HG02870 (cell line): Measurements from ENCODE around the gene DNAH17.

ENCODE experiments used
- ATAC-seq: cut with Tn5 transposase; IDR thresholded peaks from one replicate; pipeline ENCODE4 v1.9.1; 2021; ENCODE audit warnings: mild to moderate bottlenecking, moderate library complexity; ENCODE audit not compliant: unreplicated experiment

Gene DNAH17

DNA sequence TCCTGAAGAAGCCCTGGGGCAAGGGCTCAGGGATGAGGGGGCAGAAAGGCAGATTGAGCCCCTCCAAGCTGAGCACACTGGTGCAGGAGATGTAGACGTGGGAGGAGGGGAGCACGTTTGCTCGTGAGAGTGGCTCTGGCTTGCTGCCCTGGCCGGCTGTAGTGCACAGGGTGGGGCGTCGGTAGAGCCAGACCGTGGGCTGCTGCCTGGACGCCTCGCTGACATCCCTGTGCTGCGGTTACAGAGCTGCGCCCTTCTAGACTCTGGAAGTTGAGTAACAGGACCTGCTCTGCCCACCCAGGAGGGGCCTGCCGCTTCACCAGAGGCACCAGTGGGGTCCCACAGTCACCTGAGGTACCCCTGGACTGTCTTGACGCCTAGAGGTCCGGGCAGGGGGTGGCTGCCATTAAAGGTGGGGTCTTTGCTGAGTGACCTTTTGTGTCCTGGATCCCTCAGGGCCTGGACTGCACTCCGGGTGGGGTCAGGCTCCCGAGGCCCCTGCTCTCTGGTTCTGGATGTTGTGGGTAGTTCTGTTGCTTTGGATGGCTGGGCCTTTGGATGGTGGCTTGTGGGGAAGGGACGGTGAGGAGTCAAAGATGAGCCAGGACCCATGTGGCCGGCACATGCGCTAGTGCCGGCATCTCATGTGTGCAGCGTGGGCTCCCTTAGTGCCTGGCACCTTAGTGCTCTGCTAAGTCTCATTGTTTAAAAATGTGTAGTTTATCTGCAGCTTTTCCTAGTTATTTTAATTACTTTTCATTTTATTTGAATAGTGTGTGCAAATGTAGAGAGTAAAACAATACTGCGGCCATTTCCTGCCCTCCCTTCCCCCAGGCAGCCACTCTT, 157.0 kb downstream of the DNAH17 start:
- no peak for ATAC-seq

DNA sequence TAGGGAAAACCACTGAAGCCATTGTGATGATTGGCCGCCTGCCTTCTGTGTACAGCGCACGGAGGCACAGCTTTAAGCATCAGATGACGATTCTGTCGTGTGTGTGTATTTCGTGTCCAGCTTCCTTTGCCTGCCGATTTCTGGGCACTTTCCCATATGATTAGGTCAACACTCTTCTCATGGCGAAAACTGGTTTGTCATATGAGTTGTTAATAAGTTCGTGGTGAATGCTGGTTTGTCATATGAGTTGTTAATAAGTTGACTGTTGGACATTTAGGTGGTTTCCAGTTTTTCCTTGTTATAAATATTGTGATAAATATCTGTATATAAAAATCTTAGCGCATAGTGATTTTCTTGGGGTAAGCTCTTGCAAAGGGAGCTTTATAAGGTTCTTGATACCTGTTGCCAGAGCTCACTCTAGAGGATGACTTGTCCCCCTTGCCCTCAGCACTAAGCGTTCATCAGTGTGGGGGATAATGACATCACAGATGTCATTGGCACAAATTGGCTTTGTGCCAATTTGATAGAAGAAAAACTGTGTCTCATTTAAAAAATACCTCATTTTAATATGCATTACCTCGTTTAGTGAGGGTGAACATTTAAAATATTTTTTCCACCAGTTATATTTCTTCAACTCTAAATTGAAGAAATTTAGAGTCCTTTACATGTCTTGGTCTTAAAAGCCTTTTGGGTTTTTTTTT, 158.7 kb downstream of the DNAH17 start:
- ATAC-seq, result no peak

DNA sequence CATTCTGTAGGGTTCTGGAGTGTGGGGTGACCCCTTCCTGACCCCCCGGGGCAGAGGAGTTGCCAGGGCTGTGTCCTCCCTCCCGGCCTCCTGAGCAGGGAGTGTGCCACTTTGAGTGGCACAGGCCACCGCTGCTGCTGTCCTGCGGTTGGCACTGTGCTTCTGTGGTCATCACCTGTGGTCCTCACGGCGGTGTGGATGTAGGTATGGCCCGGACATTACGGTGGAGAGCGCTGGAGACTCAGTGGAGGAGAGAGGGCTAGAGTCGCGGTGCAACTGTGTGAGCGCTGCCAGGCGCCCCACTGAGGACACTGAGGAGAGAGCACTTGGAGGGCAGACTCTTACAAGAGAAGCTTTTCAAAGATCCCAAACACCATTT, 159.7 kb downstream of the DNAH17 start:
- ATAC-seq, result no peak

DNA sequence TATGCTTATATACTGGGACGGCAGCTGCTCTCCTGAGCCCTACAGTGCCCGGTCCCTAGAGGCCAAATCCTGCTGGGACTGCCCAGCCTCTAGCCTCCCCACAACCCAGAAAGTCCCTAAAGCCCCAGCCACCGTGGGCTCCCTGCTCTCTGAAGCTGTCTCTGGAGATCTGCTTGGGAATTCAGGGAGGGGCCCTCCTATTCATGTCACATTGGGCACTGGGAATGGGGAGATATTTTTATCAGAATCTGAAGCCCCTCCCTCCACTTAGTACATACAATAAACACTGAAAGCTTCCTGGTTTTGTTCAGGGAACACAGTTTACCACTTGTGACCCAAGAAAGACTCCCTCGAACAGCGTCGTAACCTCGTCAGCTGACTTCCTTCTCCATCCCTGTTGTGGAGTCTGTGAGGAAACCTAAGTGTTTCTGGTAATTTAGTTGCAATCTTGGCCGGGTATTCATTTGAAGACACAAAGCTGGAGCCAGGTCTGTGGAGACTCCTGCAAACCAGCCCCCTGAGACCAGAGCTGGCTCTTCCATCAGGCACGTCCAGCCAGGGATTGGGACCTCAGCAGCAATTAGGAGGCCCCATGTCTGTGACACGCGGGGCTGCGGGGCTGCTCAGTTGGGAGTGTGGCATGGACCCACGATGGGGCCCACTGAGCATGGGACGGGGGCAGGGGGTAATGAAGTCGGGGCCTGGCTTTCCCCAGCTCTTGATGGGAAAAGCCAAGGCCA, 160.2 kb downstream of the DNAH17 start:
- no peak for ATAC-seq

DNA sequence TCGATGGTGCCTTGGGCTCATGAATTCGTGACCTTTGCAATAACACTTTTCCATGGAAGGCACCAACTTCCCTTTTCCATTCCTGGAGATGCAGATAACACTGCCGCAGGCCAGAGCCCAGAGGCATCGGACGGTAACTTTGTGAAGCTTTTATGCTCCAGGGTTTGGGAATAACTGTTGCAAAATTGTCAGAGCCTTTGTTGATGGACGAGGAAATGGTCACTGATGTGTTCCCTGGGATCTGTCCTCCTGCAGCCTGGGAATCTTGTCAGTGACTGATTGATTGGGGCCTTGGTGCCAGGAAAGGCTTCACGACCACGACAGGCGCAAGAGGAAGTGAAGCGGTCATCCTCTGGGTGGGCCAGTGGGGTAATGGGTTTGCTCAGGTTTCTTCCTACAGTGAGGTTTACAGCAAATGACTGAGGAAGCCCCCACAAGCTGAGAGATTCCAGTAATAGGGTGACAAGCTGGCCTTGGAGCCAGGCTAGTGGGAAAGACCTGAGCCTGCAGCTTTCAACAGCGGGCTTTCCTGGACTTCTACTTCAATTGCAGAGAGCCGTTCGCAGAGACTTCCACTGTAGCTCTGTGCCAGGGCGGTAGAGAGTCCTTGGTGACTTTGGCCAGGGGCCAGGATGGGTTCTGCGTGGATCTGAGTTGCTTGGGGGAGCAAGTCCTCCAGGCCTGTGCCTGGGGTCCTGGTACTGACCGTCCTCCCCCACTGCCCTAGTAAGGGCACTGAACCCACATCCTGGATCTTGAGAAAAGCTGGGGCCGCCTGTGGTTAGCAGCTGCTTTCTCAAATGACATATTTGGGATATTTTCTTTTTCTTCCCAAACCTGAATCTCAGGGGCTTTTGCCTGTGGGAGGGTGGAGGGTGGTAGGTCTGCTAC, 161.1 kb downstream of the DNAH17 start:
- ATAC-seq, result no peak

DNA sequence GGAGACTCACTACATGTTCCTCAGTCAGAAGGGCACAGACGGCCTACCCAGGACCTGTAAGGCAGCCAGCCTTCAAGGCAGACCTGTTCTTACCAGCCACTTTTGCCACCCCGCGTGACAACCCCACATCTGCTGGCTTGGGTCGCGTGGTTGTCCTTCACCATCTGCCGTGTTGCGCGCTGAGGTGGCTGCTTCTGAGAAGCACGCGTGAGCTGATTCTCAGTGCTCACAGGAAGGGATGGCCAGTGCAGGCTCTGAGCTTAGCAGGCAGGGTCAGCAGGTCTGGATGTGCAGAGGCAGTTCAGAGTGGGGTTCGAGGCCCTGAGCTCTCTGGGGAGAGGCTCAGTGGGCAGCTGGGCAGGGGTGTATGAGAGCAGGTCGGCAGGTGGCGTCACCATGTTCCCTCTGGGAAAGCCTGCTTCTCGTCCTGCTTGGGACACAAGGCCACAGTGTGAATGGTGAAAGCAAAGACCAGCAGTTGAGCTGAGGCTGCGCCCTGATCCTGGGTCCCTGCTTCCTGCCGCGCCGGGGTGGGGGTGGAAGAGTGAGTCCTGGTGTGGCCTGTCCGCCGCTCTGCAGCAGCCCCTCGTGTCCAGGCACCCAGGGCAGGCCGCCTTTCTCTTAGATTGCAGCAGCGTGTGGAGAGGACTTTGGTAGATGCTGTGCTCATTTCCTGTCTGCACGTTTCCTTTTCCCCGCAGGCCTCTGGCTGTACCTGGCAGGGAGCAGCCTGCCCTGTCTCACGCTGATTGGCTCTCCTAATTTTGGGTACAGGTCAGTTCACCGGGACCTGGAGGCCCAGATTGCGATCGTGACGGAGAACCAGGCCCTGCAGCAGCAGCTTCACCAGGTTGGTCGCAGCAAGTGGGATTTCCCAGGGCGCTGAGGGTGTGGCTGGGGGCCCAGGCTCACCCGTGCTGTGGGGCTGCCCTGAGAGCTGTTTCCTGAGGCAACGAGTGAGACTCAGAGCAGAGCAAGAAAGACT, 162.7 kb downstream of the DNAH17 start:
- no peak for ATAC-seq

DNA sequence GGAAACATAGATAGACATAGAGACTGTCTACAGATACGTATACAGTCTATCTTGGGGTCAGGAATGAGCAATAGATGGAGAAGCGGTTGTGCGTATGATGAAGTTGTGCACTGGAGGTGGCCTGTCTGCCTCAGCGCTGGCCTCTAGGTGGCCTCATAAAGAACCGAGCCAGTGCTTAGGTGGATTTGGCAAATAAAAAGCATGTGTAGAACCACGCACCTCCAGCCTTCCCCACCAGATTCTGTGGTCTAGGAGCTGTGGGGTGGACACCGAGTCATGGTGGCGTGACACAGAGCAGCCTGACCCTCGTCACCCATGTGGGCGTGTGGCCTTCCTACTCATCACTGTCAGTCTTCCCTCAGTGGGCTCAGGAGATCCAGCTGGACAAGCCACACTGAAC, 164.8 kb downstream of the DNAH17 start:
- ATAC-seq, result no peak

DNA sequence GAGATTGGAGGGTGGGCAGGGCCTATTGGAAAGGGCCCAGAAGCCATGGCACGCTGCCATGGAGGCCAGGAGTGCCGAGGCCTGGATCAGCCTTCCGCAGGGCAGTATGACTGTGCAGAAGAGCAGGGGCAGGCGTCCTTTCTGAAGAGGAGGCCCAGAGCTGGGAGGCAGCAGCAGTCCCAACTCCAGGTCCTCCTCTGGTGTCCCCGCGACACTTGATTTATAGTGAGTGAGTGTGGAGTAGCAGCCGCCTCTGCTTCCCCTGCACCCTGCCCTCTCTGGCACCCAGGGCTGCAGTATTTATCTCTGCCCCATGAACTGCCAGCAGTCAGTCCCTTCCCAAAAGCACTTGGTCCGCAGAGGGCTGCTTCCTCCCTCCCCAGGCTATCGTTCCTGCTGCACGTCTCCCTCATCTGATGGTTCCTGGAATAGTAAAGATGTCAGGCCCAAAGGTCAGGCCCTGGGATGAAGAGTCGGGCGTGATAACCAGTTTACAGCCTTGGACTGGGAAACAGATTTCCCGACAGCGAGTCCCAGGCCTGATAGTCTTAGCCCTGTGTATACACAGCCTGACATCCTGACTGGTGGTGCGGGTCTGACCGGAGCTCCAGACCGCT, 165.8 kb downstream of the DNAH17 start:
- ATAC-seq, result no peak

DNA sequence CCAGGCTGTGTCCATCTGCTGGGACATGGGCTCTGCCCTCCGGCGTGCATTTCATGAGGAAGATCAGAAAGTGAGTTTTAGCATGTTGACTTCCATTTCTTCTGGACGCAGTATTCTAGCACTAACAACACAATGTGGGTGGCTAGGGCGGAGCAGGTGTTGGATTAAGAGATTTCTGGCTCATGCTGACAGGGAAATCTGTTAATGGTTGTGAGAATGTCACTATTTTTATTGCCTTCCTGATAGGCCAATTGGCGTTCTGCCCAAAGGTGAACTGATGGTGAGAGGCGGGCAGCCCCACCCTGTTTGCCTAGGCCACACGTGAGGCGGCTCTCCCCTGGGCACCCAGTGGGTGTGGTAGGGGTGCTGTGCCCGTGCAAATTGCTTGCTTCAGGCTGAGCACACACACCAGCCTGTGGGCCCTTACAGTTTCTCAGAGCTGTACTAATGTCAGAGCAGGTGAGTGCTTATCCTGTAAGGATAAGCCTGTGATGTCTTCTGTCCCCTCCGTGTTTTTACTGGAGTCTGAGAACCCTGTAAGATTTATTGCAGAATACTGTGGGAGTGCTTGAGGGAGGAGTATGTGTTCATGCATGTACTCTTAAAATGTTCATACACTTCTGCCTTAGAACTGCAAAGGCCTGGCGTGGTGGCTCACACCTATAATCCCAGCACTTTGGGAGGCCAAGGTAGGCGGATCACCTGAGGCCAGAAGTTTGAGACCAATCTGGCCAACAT, 167.8 kb downstream of the DNAH17 start:
- no peak for ATAC-seq

DNA sequence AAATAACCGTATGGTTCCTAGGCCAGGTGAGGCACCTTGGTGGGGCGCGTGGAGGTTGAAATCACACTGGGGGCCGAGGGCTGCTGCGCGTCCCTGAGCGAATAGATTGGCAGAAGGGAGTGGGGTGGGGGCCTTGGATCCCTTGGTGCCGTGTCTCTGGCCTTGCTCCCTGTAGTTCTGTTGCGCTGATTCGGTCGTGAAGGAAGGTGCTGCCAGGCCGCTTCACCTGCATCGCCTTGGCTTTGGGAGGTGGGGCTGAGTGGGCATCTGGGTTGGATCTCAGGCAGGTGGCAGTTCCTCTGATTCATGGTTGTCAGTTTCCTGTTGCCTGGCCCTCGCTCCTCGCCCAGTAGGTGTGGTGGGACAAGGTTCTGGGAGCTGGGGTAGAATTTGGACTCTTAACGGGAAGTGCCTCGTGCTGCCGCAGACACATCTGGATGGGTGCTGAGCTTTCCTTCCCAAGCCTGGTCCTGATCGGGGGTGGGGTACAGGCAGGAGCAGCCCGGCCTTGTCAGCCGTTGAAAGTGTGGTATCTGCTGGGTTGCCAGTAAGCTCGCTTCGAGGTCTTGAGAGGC, 168.6 kb downstream of the DNAH17 start:
- no peak for ATAC-seq

DNA sequence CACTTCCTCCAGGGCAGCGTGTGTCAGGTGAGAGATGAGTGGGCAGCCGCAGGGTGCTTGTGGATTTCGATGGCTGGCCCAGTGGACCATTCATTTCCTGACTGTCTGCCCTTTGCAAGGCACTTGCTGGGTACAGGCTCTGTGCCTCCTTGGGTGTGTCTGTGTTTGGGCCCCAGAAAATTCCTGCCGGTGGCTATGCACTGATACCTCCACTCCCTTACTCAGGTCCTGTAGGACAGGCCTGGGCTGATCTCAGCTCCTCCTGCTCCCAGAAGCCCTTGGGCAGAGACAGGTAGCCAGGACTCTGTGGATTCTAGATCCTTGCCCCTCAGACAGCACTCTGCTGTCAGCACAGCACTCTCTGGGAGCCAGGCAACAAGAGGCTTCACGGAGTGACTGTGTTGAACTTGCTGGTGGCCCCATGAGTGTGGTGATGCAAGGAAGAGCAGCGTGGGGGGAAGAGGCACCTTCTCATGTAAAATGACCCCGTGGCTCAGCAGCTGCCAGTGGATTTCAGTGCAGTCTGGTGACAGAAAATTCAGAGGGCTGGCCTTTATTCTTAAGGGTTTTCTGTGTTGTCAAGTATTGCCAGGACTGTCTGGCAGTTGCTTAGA, 169.7 kb downstream of the DNAH17 start:
- ATAC-seq, result no peak

DNA sequence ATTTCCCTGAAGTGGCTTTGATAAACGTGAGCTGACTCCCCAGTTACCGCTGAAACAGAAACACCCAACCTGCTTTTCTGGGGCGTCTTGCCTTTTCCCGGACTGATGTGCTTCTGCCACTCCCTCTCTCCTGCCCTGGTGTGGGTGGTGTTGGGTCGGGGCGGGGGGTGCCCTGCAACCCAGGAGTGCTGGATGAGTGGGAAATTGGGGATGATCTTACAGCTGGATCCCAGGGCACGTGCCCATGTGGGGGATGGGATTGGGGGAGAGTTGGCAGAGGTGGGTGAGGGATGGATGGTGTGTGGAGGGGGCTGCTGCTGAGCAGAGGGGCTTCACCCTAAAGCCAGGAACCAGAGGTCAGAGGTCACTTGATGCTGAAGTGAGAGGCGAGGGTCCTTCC, 170.3 kb downstream of the DNAH17 start:
- ATAC-seq, result no peak

DNA sequence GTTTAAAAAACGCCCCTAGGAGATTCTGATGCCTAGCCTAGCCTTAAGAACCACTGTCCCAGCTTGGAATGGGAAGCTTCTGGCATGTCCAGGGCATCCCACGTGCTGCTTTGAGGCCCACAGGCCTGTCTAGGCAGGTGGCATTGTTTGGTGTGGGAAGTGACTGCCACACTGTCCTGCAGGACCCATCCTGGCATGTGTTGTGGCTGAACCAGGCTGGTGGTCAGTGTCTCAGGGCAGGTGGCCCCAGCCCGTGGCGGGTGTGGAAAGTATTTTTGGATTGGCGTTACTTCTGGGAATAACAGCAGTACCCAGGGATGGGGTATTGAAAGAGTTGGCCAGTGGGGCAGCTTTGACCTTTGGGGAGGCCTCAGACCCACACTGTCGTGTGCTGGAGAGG, 170.8 kb downstream of the DNAH17 start:
- ATAC-seq, result no peak

DNA sequence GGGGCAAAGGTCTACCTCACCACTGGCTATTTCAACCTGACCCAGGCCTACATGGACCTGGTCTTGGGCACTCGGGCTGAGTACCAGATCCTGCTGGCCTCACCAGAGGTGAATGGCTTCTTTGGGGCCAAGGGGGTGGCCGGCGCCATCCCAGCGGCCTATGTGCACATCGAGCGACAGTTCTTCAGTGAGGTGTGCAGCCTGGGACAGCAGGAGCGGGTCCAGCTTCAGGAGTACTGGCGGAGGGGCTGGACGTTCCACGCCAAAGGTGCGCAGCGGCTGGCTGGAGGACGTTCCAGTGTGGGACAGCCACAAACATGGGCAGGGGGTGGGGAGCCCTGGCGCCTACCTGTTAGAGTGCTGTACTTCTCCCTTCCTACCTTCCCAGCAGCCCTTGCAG, 173.4 kb downstream of the DNAH17 start:
- ATAC-seq, result no peak

DNA sequence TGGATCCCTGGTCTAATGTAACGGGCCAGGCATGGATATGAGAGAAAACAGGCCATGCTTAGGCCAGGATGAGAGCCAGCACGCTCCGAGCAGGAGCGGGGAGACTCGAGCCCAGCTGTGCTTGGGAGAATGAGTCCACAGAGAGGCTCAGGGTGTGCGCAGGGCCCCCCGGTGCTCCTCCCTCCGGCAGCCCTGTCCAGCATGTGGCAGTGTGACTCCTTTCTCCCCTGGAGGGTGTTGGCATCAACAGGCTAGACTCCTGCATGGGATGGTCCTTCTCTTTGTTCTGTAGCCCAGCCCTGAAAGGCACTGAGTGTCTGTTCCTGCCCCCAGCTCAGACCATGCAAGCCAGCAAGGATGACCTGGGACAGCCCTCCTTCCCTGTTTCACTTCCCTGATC, 175.3 kb downstream of the DNAH17 start:
- ATAC-seq, result no peak

DNA sequence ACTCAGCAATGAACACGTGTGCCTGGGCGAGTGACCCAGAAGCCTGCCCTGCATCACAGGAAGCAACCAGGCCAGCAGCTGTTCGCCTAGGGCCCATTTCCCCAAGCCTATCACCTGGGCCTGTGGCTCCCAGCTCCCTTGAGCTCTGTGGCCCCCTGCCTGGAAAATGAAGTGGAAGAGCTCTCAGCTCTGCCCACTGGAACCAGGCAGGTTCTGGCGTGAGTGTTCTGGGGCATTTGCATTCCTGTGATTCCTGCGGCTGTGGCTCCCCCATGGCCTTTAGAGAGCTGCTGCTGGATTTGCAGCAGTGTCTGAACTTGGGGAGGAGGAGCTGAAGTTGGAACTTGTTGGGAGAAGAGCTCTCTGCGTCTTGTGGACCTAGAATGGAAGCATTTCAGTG, 175.9 kb downstream of the DNAH17 start:
- ATAC-seq, result no peak

DNA sequence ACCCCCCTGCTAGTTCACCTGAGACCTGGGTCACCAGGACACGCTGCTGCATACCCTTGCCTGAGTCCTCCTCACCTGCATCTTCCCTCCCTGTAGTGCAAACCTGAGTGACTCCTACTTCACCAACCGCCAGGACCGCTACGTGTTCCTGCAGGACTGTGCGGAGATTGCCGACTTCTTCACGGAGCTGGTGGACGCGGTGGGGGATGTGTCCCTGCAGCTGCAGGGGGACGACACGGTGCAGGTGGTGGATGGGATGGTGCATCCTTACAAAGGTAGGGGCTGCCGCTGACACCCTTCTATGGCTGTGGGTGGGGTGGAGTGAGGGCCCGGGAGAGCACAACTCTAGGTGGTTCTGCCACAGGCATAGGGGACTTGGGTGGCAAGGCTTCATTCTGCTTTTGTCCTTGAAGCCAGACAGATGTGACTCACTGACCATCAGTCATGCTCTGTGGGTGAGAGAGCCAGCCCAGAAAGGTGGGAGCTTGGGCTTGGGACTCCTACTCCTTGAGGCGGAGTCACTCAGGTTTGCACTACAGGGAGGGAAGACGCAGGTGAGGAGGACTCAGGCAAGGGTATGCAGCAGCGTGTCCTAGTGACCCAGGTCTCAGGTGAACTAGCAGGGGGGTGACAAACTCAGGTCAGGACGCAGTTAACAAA, 176.5 kb downstream of the DNAH17 start:
- no peak for ATAC-seq
